NB4 (cell line): ENCODE data around the gene FXN.

Experiments used
- CTCF ChIP-seq: IDR thresholded peaks from one replicate; pipeline ENCODE4 v1.5.1; 2012; ENCODE audit warnings: low read depth, low read length
- MYC ChIP-seq: IDR thresholded peaks from 2 replicates; pipeline ENCODE4 v1.6.1; 2011; ENCODE audit warnings: low read depth, low read length

DNA sequence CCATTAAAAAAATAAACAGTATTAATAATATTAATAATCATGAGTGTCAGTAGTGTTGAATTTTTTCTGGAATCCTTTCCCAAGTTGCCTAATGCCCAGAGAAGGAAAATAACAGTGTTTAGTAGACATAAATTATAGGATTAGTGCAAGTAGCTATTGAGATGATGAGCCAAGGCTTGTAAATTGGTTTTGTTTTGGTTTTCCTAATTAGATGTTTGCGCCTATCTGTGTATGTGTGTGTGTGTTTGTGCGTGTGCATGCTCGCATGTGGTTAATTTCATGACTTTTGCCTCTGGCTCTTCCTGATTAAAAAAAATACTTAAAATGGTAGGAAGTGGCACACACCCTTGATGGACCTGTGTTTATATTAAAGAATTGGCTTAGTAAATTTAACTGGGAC lies 55.4 kb downstream of the FXN start:
- TF ChIP-seq CTCF (no peak), MYC (no peak)
